OCI-LY3 (cell line): ENCODE measurements around the gene GPR162.

Experiments
- CTCF ChIP-seq: fragments of 200-600, 300-600 bp; sonication (generic); IDR thresholded peaks from 2 replicates; pipeline ENCODE4 v1.5.1; 2014; ENCODE audit warnings: antibody characterized with exemption, low read length, low read depth
- EZH2phosphoT487 ChIP-seq: fragments of 200-600 bp; shearing (Covaris generic); IDR thresholded peaks from 2 replicates; pipeline ENCODE4 v1.6.1; 2018; ENCODE audit warnings: antibody characterized with exemption, mixed run types, low read depth

- TF ChIP-seq CTCF: no peak
- TF ChIP-seq EZH2phosphoT487: no peak
Observed at GRCh38 chr12:6818645-6819044, 3.0 kb upstream of the GPR162 start.
